Measurements from ENCODE around the gene COG5. TPM values are rescaled to one million over a fixed set of nuclear protein-coding genes. Genes with fewer than 3 reads are reported as not detected.

Gene COG5
- total RNA-seq, 4 donors from 2014 or later = 20.8 to 49.7 (median 25.7) TPM

DNA sequence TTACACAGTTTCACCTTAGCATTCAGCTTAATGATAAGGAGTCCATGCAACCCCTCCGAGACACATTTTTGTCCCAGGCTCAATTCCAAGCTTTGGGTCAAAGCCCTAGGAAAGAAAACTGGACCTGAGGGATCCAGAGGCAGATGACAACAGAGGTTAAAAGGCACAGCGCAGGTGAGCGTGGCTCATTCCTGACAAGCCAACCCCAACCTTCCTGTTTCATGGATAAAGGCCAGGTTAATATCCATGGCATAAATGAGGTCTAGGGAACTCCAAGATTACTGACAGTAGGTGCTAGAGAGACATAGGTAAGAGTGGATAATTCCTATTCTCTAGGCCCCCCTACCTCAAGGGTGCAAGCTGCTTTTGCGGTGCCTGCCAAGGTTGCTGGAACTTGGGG lies 180.5 kb downstream of the COG5 start:
- H3K4me3 ChIP-seq = no peak overlapping the region
- in situ Hi-C loops (cut with MboI; ENCODE audit: low sequenced_read_pairs in 4 of 4) = no loop called here
- peaks cover 5 to 7% of the 10 kb centered on the region in 2 donors for H3K4me1 ChIP-seq
- H3K27ac ChIP-seq = no peak overlapping the region
- H3K36me3 ChIP-seq = no peaks in the 10 kb centered on the region
- TF ChIP-seq, protein P1, sequence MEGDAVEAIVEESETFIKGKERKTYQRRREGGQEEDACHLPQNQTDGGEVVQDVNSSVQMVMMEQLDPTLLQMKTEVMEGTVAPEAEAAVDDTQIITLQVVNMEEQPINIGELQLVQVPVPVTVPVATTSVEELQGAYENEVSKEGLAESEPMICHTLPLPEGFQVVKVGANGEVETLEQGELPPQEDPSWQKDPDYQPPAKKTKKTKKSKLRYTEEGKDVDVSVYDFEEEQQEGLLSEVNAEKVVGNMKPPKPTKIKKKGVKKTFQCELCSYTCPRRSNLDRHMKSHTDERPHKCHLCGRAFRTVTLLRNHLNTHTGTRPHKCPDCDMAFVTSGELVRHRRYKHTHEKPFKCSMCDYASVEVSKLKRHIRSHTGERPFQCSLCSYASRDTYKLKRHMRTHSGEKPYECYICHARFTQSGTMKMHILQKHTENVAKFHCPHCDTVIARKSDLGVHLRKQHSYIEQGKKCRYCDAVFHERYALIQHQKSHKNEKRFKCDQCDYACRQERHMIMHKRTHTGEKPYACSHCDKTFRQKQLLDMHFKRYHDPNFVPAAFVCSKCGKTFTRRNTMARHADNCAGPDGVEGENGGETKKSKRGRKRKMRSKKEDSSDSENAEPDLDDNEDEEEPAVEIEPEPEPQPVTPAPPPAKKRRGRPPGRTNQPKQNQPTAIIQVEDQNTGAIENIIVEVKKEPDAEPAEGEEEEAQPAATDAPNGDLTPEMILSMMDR (IDR thresholded peaks at IDR 0.05 in 4 of 5, conservative IDR thresholded peaks at IDR 0.05 in 1 of 5) = no peak
- TF ChIP-seq POLR2A (IDR thresholded peaks at IDR 0.05) = no peak
- ATAC-seq (no peak), DNase-seq (no peak)
- no peaks in the 10 kb centered on the region for H3K9me3 ChIP-seq
- intact Hi-C loops (cut with DNase I; ENCODE audit: low total_unique reads) = no loop called here
- no peaks in the 10 kb centered on the region for H3K27me3 ChIP-seq

DNA sequence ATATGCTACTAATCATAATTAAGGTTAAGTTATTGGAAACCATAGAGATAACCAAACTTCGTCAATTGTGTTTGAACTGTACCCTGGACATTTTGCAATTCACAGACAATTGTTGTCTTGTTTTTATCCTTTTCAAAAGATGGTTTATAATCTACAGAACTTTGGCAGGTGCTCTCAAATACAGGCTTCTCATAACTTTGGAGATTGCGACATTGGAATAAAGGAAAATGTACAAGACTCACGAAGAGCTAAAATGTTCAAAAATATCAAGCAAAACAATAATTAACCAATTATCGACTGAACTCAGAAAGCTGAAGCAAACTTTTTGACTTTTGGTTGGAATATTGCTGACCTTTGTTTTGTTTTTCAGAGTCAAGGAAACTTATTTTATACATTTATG lies 182.3 kb downstream of the COG5 start:
- TF ChIP-seq POLR2A (IDR thresholded peaks at IDR 0.05) = no peak
- TF ChIP-seq, protein P1 (IDR thresholded peaks at IDR 0.05 in 4 of 5, conservative IDR thresholded peaks at IDR 0.05 in 1 of 5) = no peak
- H3K4me3 ChIP-seq = no peak overlapping the region
- DNase-seq = no peak
- in situ Hi-C loops (cut with MboI; ENCODE audit: low sequenced_read_pairs in 4 of 4) = no loop called here
- no peaks in the 10 kb centered on the region for H3K36me3 ChIP-seq
- intact Hi-C loops (cut with DNase I; ENCODE audit: low total_unique reads) = no loop called here
- H3K27me3 ChIP-seq = no peaks in the 10 kb centered on the region
- ATAC-seq = no peak
- no peak overlapping the region for H3K27ac ChIP-seq
- peaks cover 0 to under 1% of the 10 kb centered on the region in 2 donors for H3K4me1 ChIP-seq
- no peaks in the 10 kb centered on the region for H3K9me3 ChIP-seq

DNA sequence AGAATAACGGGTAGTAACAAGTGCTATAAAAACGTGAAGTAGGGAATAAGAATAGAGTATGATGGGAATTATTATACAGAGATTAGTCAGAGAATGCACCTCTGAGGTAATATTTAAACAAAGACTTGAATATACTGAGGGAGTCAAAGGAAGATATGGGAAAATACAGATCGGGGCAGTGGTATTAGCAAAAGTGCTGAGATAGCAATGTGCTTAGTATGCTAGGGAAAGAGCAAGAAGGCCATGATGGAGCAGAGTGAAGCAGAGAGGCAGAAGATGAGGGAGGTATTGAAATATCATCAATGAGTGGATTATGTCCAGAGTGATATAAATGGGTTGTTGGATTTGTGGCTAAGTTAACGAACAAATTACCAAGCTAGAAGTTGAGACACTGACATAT lies 190.4 kb downstream of the COG5 start:
- TF ChIP-seq POLR2A (IDR thresholded peaks at IDR 0.05) = no peak
- TF ChIP-seq, protein P1 (IDR thresholded peaks at IDR 0.05 in 4 of 5, conservative IDR thresholded peaks at IDR 0.05 in 1 of 5) = no peak
- Histone ChIP-seq H3K4me1 (peaks cover 0 to 11% of the 10 kb centered on the region in 2 donors), H3K4me3 (no peak overlapping the region), H3K36me3 (no peaks in the 10 kb centered on the region), H3K27me3 (no peaks in the 10 kb centered on the region), H3K9me3 (no peaks in the 10 kb centered on the region), H3K27ac (peak overlapping the region in 2 of 4 donors; percentile 32 to 49)
- DNase-seq = no peak
- intact Hi-C loops (cut with DNase I; ENCODE audit: low total_unique reads) (no loop called here), in situ Hi-C loops (cut with MboI; ENCODE audit: low sequenced_read_pairs in 4 of 4) (no loop called here)
- ATAC-seq = no peak

DNA sequence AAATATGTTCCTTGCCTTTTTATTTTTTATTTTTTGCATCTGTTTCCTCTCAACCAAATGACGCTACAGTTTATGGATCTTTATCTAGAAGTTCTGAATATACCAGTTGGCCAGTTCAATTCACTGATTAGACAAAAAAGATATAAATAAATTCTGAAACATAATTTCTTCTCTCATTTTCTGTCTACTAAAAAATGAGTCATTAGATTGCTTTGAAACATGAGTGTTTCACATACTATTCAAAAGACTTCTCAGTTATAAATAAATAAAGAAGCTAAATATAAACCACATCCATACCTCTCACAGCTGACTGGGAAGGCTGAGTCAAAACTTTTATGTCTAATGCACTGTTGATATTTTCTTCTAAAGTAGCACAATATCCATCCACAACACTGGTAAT lies 191.4 kb downstream of the COG5 start:
- peak overlapping the region in 3 of 4 donors; percentile 31 to 49 (median 44) for H3K27ac ChIP-seq
- H3K36me3 ChIP-seq = no peaks in the 10 kb centered on the region
- no peaks in the 10 kb centered on the region for H3K9me3 ChIP-seq
- no peak for TF ChIP-seq POLR2A (IDR thresholded peaks at IDR 0.05)
- TF ChIP-seq, protein P1 (IDR thresholded peaks at IDR 0.05 in 4 of 5, conservative IDR thresholded peaks at IDR 0.05 in 1 of 5) = no peak
- in situ Hi-C loops (cut with MboI; ENCODE audit: low sequenced_read_pairs in 4 of 4) = no loop called here
- DNase-seq = no peak
- no peak overlapping the region for H3K4me3 ChIP-seq
- peak; percentile 82 to 97 for ATAC-seq
- intact Hi-C loops (cut with DNase I; ENCODE audit: low total_unique reads) = no loop called here
- no peaks in the 10 kb centered on the region for H3K27me3 ChIP-seq
- H3K4me1 ChIP-seq = peaks cover 0 to 11% of the 10 kb centered on the region in 2 donors

DNA sequence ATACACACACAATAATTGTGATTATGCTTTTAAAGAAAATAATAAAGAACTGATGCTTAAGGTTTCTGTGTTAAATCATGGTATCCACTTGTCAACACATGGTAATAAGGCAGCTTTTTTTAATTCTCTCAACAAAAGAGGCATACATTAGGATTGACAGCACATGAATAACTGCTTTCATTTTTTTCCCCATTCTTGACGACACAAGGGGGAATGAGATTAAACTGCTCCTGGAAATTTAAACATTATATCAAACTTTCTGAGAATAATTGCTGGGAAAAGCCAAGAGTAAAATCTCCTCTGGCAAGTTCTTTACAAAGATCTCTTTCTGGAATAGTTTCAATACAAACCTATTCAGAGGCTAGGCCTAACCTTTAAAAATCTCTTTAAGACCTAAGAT lies 192.9 kb downstream of the COG5 start:
- in situ Hi-C loops (cut with MboI; ENCODE audit: low sequenced_read_pairs in 4 of 4) (no loop called here), intact Hi-C loops (cut with DNase I; ENCODE audit: low total_unique reads) (no loop called here)
- ATAC-seq (no peak), DNase-seq (no peak)
- TF ChIP-seq, protein P1 (IDR thresholded peaks at IDR 0.05 in 4 of 5, conservative IDR thresholded peaks at IDR 0.05 in 1 of 5) = no peak
- no peak for TF ChIP-seq POLR2A (IDR thresholded peaks at IDR 0.05)
- Histone ChIP-seq H3K27ac (no peak overlapping the region), H3K4me1 (peaks cover 0 to 11% of the 10 kb centered on the region in 2 donors), H3K9me3 (no peaks in the 10 kb centered on the region), H3K36me3 (no peaks in the 10 kb centered on the region), H3K27me3 (no peaks in the 10 kb centered on the region), H3K4me3 (no peak overlapping the region)
